NCI-H1417 (cell line): ENCODE measurements around the gene USP16.

ENCODE experiments used
- DNase-seq, 3 experiments: peaks; one replicate each; lab custom pipeline; 2025; lab: John Stamatoyannopoulos, UW

The USP16 gene

DNA sequence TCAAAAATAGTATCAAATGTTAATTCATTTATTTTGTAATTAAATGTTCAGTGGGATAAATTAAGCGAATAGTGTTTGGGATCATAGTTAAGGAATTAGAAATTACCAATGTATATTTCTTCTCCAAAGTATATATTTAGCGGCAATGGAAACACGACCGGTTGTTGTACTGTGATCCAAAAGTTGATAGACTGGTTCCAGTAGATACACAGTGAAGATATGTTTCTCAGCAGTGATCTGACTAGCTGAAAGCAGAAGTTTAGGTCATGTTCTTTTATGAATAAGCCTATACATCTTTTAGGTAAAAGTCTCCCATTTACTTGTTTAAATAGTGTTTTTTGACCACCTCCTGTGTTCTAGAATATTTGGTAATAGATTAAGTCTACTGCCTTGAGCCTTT, 8.8 kb downstream of the USP16 start:
- no peak for DNase-seq

DNA sequence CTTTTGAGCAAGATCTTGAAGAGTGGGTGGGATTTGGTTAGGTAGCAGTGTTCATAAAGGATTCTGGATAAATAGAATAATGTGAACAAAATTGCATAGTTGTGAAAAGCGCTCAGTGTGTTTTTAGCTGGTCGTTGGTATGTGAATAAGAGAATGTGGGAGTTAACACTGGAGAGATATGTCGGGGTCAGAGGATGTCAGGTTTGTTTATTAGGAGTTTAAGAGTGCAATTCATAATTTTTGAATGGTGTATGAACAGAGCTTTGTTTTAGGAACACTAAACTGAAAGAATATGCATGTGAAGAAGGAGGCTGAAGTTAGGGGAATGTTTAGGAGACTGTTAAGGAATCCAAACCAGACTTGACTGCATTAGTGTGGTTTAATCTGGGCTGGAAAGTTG, 9.4 kb downstream of the USP16 start:
- DNase-seq = no peak

DNA sequence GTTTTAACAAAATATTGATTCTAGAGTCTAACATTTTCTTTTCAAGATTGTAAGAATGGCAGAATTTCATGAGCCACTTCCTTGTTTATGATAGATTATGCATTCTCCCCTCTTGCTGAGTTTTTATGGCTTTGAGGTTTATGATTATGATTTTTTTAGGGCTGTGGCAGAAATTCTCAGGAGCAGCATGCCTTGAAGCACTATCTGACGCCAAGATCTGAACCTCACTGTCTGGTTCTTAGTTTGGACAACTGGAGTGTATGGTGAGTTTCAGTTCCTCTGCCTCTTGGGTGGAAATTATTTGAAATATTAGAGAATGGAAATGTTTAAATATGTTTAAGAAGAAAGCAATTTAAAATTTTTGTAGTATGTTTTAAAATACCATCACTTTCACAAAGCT, 10.2 kb downstream of the USP16 start:
- DNase-seq = no peak

DNA sequence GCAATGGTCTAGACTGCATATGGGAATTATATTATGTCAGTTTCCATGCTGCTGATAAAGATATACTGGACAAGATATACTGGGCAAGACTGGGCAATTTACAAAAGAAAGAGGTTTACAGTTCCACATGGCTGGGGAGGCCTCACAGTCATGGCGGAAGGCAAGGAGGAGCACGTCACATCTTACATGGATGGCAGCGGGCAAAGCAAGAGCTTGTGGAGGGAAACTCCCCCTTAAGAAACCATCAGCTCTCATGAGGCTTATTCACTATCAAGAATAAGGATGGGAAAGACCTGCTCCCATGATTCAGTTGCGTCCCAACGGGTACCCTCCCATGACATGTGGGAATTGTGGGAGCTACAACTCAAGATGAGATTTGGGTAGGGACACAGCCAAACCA, 27.8 kb downstream of the USP16 start:
- DNase-seq = no peak

DNA sequence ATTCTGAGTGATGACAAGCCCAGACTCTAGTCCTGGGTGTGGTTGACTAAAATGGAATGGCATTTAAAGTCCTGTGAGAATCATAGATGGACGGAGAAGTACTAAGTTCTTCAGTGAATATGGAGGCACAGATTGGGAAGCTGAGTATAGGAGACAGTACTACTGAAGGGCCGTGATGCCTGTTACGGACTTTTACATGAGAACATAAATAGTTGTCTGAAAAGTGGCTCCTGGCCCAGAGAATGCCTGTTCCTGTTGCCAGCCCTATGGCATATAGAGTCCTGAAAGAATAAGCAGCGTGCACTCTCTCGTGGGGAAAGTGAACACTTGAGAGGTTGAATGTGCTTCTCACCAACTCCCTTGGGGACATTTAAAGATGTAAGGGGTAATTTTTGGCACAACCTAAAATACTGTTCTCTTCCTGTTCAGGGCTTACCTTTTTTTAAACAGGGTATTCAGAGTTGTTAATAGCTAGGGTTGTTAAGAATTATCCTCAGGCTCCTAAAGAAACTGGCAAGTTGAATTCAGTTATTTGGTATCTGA, 28.6 kb downstream of the USP16 start:
- DNase-seq = peak in 2 of 3 experiments; percentile 3 to 47

DNA sequence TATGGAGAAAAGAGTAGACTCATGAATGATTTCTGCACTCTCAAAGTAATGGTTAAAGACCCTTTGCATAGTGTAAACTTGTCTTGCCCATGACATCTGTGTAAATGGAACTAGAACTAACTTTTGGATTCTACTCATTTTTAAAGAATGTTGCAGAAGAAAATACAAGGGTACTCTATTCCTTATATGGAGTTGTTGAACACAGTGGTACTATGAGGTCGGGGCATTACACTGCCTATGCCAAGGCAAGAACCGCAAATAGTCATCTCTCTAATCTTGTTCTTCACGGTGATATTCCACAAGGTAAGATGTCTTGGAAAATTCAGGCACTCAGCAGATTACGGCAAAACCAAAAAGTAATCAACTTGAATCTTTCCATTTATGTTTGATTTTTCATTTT, 29.2 kb downstream of the USP16 start:
- no peak for DNase-seq

DNA sequence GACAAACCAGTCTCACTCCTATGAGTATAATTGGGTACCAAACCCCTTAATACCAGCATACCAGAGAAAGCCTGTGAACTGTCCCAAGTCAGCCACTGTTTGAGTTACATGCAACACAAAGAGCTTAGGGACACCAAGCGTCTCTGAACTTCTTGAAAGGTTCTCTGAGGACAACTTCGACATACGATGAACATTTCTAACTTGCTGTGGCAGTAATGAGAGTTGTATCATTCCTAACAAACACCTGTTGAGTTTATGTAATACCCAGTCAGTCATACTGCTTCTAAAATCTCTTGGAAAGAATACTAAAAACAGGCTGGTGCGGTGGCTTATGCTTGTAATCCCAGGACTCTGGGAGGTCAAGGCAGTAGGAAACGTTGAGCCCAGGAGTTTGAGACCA, 30.6 kb downstream of the USP16 start:
- no peak for DNase-seq

DNA sequence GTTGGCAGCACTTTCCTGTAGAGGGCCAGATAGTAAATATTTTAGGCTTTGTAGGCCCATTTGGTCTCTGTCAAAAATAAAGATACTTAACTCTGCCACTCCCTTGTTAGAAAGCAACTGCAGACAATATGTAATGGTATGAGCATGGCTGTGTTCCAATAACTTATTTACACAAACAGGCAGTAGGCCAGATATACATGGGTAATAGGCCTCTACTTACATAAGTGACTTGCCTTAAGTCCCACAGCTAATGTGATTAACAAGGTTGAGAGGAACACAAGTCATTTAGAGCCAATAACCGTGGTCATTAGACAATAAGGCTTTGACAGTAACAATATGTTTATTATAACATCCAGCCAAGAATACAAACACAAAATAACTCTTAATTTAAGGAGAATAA, 31.5 kb downstream of the USP16 start:
- DNase-seq = no peak

DNA sequence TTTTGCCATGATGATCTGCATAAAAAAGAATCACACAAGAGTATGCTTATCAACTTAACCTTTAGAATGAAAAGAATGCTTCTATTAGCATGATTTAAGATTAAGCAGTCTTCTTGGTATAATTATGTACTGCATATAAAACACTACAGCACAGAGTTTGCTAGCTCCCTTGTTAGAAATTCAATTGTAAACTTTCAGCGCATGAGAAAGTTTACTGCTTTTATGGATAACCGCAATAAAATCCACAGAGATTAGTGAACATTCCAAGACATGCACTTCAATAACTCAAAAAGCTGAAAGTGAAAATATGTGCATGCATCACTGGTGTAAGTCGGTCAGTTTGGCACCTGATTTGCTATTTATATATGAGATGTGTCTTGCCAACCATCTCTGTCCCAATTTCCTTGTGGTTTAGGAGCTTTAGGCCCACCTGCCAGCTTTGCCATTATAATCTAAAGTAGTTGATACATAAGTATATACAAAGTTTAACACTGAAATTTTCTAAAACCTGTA, 32.1 kb downstream of the USP16 start:
- no peak for DNase-seq

DNA sequence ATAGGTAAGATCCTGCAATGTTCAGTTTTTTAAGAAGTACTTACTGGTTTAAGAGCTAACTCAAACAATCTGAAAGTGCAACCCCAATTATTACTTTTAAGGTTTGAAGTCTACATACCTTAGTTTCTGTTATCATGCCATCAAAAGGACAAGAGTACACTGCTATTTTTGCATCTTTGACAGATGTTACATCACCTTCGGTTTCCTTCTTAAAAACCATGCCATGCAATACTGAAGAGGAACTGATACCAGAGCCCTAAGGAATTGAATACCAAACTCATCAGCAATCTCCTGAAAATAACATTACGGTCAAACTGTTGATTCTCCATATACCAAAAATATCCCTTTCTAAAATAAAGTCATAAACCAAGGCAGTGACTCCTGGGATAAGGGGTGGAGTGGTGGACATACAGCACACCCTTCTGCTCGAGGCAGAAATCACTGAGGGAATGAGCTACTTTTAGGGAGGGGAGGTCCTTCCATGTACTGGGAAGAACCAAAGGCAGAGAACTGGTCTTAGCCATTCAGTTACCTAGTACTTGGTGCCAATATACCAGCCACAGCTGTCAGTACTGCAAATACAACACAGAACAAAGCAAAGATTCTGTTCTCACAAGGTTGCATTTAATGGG, 40.5 kb downstream of the USP16 start:
- no peak for DNase-seq

DNA sequence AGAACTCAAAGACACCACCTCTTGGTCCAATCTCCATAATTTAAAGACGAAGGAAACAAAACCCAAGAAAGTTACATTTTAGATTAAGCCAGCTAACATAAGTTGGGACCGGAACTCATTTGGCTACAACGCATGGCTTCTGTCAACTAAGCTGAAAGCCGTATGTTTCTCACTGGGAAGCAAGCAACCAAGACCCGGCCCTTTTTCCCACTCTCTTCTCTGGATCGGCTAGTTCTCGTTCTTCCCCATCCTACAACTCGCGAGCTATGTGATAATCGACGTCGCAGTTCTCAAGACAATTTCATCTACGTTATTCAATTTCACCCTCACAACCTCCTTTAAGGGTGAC, 48.4 kb downstream of the USP16 start:
- no peak for DNase-seq

DNA sequence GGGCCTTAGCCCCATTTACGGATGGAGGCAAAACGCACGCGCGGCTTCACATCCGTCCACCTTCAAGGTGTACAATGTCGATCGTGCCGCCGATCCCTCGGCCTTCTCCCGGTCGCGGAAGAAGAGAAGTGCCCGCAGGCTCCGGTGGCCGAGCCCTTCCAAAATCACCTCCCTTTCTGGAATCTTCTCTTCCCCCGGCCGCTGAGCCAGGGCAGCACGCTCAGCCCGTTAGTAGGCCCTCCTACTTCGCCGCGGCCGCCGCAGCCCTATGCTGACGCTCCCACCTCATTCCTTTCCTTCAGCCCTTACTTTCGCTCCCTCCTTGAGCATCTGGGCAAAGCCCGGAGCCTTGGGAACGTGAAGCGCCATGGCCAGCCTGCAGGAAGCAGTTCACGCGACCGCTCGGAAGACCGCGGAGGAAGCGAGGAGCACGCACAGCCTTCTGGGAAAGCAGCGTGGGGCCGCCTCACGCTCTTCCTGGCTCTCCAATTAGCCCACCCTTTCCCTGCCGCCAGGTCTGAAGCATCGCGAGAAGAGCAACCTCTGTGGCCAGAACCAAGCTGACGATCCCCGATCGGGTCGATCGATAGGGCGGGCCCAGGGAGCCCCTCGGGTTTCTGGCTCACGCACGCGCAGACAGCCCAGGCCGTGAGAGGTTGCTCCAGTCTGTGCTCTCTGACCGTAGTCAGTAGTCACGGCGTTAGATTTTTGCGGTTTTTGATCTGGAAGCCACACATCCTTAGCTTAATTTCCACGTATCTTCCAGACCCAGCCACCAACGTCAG, 48.9 kb downstream of the USP16 start, which contains the start of gene CCT8:
Gene CCT8, minus strand, starts transcription at position 427 of the 785 bp plus-strand sequence. Its CDS starts 58 bp downstream, at position 369.
- DNase-seq = peak; percentile 99 to 100 (median 100)

DNA sequence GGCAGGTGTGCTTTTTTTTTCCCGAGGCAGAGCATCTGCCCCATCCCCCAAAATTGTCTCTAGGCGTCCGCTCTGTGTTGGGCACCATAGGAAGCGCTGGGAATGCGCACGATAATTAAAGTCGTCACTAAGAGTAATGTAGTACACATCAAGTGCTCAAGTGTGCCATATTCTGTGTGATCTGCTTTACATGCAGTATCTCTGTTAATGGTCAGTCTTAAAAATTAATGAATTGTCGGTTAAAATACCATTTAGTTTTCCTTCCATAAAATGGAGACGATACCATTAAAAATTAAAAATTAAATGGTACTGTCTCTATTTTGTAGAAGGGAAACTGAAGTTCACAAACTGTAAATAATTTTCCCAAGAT, 49.5 kb downstream of the USP16 start:
- no peak for DNase-seq

DNA sequence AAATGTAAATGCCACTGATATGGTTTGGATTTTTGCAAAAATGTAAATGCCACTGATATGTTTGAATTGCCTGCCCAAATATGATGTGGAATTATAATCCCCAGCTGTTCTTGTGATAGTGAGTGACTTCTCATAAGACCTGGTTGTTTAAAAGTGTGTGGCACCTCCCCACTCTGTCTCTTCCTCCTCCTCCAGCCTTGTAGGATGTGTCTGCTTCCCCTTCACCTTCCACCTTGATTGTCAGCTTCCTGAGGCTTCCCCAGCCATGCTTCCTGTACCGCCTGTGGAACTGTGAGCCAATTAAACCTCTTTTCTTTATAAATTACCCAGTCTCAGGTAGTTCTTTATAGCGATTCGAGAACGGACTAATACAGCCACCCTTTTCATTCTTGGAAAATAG, 50.3 kb downstream of the USP16 start:
- no peak for DNase-seq

DNA sequence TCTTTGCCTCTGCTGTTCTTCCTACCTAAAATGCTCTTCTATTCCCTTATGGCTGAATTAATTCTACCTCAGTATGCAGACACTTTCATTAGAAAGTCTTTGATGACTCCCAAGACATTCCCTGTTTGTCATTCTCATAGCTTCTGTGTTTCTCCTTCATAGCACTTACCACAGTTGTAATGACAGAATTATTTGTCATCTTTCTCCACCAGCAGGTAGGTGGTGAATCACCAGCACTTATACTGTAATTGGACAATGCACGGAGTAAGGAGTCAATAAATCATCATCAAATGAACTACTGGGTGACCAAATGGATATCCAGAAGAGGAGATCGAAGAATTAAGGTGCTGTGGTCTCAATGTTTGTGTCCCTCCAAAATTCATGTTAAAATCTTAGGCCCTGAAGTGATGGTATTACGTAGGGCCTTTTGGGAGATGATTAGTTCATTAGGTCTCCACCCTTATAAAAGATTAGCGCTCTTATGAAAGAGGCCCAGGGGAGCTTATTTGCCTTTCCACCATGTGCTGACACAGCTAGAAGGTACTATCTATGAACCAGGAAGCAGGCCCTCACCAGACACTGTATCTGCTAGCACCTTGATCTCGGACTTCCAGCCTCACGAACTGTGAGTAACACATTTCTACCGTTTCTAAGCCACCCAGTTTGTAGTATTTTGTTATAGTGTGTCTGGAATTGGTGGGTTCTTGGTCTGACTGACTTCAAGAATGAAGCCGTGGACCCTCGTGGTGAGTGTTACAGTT, 51.4 kb downstream of the USP16 start:
- DNase-seq = no peak

DNA sequence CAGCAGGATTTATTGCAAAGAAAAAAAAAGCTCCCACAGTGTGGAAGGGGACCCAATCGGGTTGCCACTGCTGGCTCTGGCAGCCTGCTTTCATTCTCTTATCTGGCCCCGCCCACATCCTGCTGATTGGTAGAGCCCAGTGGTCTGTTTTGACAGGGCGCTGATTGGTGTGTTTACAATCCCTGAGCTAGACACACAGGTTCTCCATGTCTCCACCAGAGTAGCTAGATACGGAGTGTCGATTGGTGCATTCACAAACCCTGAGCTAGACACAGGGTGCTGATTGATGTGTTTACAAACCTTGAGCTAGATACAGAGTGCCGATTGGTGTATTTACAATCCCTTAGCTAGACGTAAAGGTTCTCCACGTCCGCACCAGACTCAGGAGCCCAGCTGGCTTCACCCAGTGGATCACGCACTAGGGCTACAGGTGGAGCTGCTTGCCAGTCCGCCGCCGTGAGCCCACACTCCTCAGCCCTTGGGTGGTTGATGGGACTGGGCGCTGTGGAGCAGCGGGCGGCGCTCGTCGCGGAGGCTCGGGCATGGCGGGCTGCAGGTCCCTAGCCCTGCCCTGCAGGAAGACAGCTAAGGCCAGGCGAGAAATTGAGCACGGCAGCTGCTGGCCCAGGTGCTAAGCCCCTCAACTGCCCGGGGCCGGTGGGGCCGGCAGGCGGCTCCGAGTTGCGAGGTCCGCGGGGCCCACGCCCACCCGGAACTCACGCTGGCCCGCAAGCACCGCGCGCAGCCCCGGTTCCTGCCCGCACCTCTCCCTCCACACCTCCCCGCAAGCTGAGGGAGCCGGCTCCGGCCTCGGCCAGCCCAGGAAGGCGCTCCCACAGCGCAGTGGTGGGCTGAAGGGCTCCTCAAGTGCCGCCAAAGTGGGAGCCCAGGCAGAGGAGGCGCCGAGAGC, 52.5 kb downstream of the USP16 start:
- DNase-seq = peak; percentile 60 to 83 (median 70)

DNA sequence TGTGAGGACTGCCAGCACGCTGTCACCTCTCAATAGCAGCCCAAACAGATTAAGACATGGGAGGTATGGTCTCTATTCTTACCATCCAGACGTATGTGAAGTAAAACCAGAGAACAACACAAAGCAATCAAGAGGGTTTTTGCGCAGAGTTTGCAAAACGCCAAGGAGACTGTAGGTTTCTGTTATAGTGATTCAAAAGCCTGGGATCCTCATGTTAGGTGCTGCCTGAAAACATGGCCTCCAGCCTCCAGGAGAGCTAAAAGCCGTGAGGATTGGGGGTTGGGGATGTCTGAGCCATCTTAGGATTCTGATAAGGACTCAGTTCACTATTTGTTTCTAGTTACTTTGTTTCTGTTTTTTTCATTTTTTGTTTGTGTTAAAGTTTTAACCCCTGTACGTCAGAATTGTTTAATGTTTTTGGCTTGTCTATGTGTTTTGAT, 53.2 kb downstream of the USP16 start:
- DNase-seq = peak; percentile 55 to 73 (median 64)

DNA sequence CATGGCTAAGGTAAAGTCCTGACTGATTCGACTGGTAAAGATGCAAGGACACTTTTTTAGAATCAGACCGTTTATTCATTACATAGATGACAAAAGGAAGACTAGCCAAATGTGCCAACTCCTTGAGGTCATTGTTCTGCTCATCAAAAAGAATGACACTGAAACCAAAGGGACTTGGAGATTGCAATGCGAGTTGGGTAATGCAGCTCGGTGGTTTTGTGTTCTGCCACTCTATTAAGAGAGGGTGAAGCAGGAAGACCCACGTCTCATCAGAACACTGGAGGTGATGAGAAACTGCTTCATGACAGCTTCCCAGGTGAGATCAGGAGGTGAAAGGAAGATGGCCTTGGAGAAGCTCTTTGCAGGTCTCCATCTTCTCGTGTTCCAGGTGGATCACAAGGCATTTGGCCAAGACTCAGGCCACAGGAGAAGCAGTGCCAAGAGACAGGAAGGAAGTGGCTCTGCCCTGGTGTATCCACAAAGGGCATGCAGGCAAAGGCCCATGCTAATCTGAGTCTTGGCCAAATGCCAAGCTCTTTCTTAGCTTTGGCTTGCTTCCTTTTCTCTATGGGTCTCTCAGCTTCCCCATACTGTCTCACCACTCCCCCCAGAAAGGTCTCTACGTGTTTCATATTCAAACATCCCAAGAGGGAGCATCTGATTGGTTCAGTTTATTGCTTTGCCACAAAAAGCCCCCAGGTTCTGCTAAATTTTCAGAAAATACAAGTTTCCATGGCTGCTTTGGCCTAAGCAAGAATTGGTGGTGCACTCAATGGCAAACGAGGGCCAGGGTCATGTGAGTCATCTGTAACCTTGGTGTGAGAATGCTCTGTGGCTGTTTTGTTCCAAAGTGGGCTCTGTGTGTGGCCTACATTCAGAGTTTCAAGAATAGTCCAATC, 54.6 kb downstream of the USP16 start:
- no peak for DNase-seq

DNA sequence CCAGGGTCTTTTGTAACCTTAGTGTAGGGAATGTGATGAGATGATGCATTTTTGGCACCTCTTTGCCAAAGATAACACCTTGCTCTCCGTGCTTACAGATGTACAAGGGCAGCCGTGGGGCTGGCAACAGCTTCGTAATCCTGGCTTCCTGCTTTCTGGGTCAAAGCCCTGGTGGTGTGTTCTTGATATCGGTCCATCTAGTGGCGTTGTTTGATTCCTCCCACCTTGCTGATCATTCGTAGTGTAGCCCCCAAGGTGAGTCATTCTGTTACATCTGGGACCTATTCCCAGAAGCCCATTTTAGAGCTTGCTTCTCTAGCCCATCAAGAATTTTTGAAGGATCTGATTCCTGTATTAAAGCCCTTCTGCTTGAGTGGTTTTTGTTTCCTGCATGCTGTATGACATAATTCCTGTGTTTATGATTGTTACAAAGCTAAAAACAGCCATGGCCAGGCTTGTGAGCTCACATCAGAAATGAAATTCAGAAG, 56.0 kb downstream of the USP16 start:
- DNase-seq = no peak
